Measurements from ENCODE around the gene AFF3. TPM values are rescaled to one million over a fixed set of nuclear protein-coding genes. Genes with fewer than 3 reads are reported as not detected.

Gene AFF3
- total RNA-seq, 1 experiment from 2014 or later = 0.61 TPM

- H3K4me3 ChIP-seq (replicated peaks in 1 of 2; ENCODE audit: low read depth in 1 of 2, low read length in 2 of 2) = no peak overlapping the region
- no peaks in the 10 kb centered on the region for H4K20me1 ChIP-seq (ENCODE audit: insufficient read depth)
- H3K9me3 ChIP-seq (ENCODE audit: control insufficient read depth in 1 of 2, insufficient read depth in 1 of 2, low read depth in 1 of 2, low read length in 2 of 2) = no peaks in the 10 kb centered on the region
- no peaks in the 10 kb centered on the region for H3K79me2 ChIP-seq (ENCODE audit: insufficient read depth, low read length)
- no peak overlapping the region for H3K4me2 ChIP-seq (ENCODE audit: low read length)
- H3K4me1 ChIP-seq (ENCODE audit: control insufficient read depth in 1 of 2, insufficient read depth in 2 of 2, low read length in 2 of 2) = no peaks in the 10 kb centered on the region
- DNase-seq (ENCODE audit: low read depth, low spot score) = no peak
- RAD21 ChIA-PET (ENCODE audit: low non-redundant PET in 1 of 2, low total read pairs in 2 of 2, uncharacterized antibody in 2 of 2, unreplicated experiment in 2 of 2) = no interaction called here
- no peak overlapping the region for H2AFZ ChIP-seq (ENCODE audit: low read depth, low read length, poor library complexity, severe bottlenecking)
- no peak overlapping the region for H3K9ac ChIP-seq (ENCODE audit: low read length)
- POLR2A ChIA-PET = no interaction called here
- H3K27ac ChIP-seq (ENCODE audit: low read depth, low read length) = no peak overlapping the region
- peaks cover 3% of the 10 kb centered on the region; the same call in 1 of the 2 replicates for H3K27me3 ChIP-seq (ENCODE audit: insufficient read depth, low read length)
- intact Hi-C loops (cut with micrococcal nuclease) = loop anchor here (5.0 to 10.0 kb wide), 2 partner anchors 707 to 829 kb away; no protein-coding TSS in a partner anchor
- CTCF ChIA-PET = no interaction called here
- no peak for ATAC-seq
- TF ChIP-seq EGR1 (IDR thresholded peaks at IDR 0.05; ENCODE audit: low read depth) (no peak), EZH2phosphoT487 (IDR thresholded peaks at IDR 0.05; ENCODE audit: borderline replicate concordance) (no peak), REST (IDR thresholded peaks at IDR 0.05; ENCODE audit: low read depth) (no peak), CBX3 (IDR thresholded peaks at IDR 0.05; ENCODE audit: low read depth) (no peak), FOSL1 (IDR thresholded peaks at IDR 0.05; ENCODE audit: low read depth) (no peak), RAD21 (IDR thresholded peaks at IDR 0.05; ENCODE audit: low read depth) (no peak), ZBTB33 (IDR thresholded peaks at IDR 0.05; ENCODE audit: extremely low read depth, insufficient replicate concordance, low read length) (no peak), POLR2AphosphoS5 (IDR thresholded peaks at IDR 0.05; ENCODE audit: low read depth, low read length) (no peak), YY1 (IDR thresholded peaks at IDR 0.05; ENCODE audit: extremely low read depth, insufficient replicate concordance, low read depth, low read length) (no peak), CTCF (IDR thresholded peaks at IDR 0.05 in 2 of 3, conservative IDR thresholded peaks at IDR 0.05 in 1 of 3; ENCODE audit: borderline replicate concordance in 1 of 3, insufficient read depth in 1 of 3, low read depth in 2 of 3, low read length in 2 of 3) (no peak)
- H3K36me3 ChIP-seq (ENCODE audit: control insufficient read depth in 1 of 2, insufficient read depth in 2 of 2, low read length in 2 of 2) = no peaks in the 10 kb centered on the region
- no TSS peak for BruUV-seq (replicated peaks)
- no peaks in the 10 kb centered on the region for H3K9me2 ChIP-seq (ENCODE audit: insufficient read depth)
Observed at GRCh38 chr2:99555404-99555803, 587.0 kb downstream of the AFF3 start.

Measured in HCT116 (cell line).